H1 (cell line): Measurements from ENCODE around the gene LCN9. TPM values are rescaled to one million over a fixed set of nuclear protein-coding genes. Genes with fewer than 3 reads are reported as not detected.

ENCODE experiments used
- CTCF ChIA-PET: fragments of 300-600 bp; sonication (Branson Sonifier 250); formaldehyde crosslinking; loops from one replicate; lab custom pipeline; 2021; ENCODE audit not compliant: partially characterized antibody; lab: Charles Lee
- POLR2A ChIA-PET: fragments of 300-600 bp; sonication (Branson Sonifier 250); formaldehyde crosslinking; loops from one replicate; lab custom pipeline; 2021; ENCODE audit warnings: inconsistent platforms; ENCODE audit not compliant: partially characterized antibody; lab: Charles Lee
- DNase-seq, 2 experiments: peaks; one replicate each; pipeline versions ENCODE4 v3.0.0 to v3.0.0-alpha.2; 2010 to 2022; ENCODE audit warnings: low spot score in 2 of 2, low read depth in 1 of 2, mixed read lengths in 1 of 2
- FAIRE-seq: peaks from 2 replicates; lab custom pipeline; 2011; peaks lifted over from hg19 to GRCh38; lab: Jason Lieb, UNC
- H2AFZ ChIP-seq: 2 replicates; pipeline ENCODE4 v1.8.1; 2012; ENCODE audit warnings: low read length, inconsistent platforms
- H2AK5ac ChIP-seq: 2 replicates; pipeline ENCODE4 v1.6.1; 2013; ENCODE audit warnings: low read depth, low read length
- H2BK120ac ChIP-seq: replicated peaks from 2 replicates; pipeline ENCODE3; 2013; ENCODE audit warnings: low read depth, low read length, inconsistent platforms
- H2BK12ac ChIP-seq: 2 replicates; pipeline ENCODE4 v1.6.1; 2013; ENCODE audit warnings: low read depth, low read length
- H2BK15ac ChIP-seq: 2 replicates; pipeline ENCODE4 v1.6.1; 2013; ENCODE audit warnings: low read length
- H2BK20ac ChIP-seq: 2 replicates; pipeline ENCODE4 v1.6.1; 2013; ENCODE audit warnings: low read length
- H2BK5ac ChIP-seq: 2 replicates; pipeline ENCODE4 v1.6.1; 2013; ENCODE audit warnings: low read depth, low read length
- H3K14ac ChIP-seq: 2 replicates; pipeline ENCODE4 v1.6.1; 2013; ENCODE audit warnings: inconsistent platforms; ENCODE audit not compliant: insufficient read length
- H3K18ac ChIP-seq: 2 replicates; pipeline ENCODE4 v1.6.1; 2013; ENCODE audit warnings: low read length; ENCODE audit errors: extremely low read depth
- H3K23ac ChIP-seq: 2 replicates; pipeline ENCODE4 v1.6.1; 2013; ENCODE audit warnings: inconsistent platforms; ENCODE audit not compliant: insufficient read length
- H3K23me2 ChIP-seq: 2 replicates; pipeline ENCODE4 v1.6.1; 2013; ENCODE audit warnings: low read depth, low read length
- H3K27ac ChIP-seq: 2 replicates; pipeline ENCODE4 v1.6.1; 2011; ENCODE audit warnings: low read depth, low read length, inconsistent platforms
- H3K27me3 ChIP-seq, 4 experiments: replicated peaks in 1 of 4; 1 replicate in 1 of 4; 2 replicates in 3 of 4; pipeline versions ENCODE4 v1.6.1 to v1.8.1; 2011 to 2013; ENCODE audit warnings: low read length in 3 of 4, mild to moderate bottlenecking in 3 of 4, inconsistent platforms in 2 of 4, mixed read lengths in 2 of 4, moderate library complexity in 1 of 4; ENCODE audit not compliant: control insufficient read depth in 3 of 4, insufficient read depth in 3 of 4; ENCODE audit errors: extremely low read depth in 1 of 4
- H3K36me3 ChIP-seq, 4 experiments: 2 replicates each; pipeline versions ENCODE4 v1.6.1 to v1.8.1; 2011 to 2013; ENCODE audit warnings: mild to moderate bottlenecking in 4 of 4, low read length in 3 of 4, moderate library complexity in 2 of 4, control low read depth in 1 of 4, inconsistent platforms in 1 of 4; ENCODE audit not compliant: insufficient read depth in 4 of 4, control insufficient read depth in 2 of 4
- H3K4ac ChIP-seq: replicated peaks from 2 replicates; pipeline ENCODE3; 2013; ENCODE audit warnings: low read length, low read depth, mixed read lengths, inconsistent platforms; ENCODE audit not compliant: insufficient read length
- H3K4me1 ChIP-seq, 4 experiments: replicated peaks in 1 of 4; 1 replicate in 1 of 4; 2 replicates in 3 of 4; pipeline versions ENCODE4 v1.6.1 to v1.8.1; 2011 to 2013; ENCODE audit warnings: low read length in 3 of 4, inconsistent platforms in 2 of 4, mixed read lengths in 1 of 4; ENCODE audit not compliant: insufficient read depth in 4 of 4, control insufficient read depth in 3 of 4
- H3K4me2 ChIP-seq, 2 experiments: 2 replicates each; pipeline versions ENCODE4 v1.6.1 to v1.8.1; 2011 to 2013; ENCODE audit warnings: low read depth in 2 of 2, low read length in 2 of 2, control low read depth in 1 of 2, inconsistent platforms in 1 of 2, mild to moderate bottlenecking in 1 of 2; ENCODE audit not compliant: insufficient read depth in 1 of 2
- H3K4me3 ChIP-seq, 4 experiments: fragments of 200-600, 300-600 bp in 1 of 4; sonication (generic), shearing (Covaris generic), sonication (Bioruptor Twin) in 1 of 4; 2 replicates each; pipeline versions ENCODE4 v1.5.1 to v1.8.1; 2011 to 2016; ENCODE audit warnings: low read length in 4 of 4, low read depth in 3 of 4, control low read depth in 2 of 4, inconsistent platforms in 2 of 4, mild to moderate bottlenecking in 2 of 4, mixed read lengths in 1 of 4, moderate library complexity in 1 of 4; ENCODE audit not compliant: insufficient read depth in 2 of 4; ENCODE audit errors: extremely low read depth in 1 of 4
- H3K56ac ChIP-seq: replicated peaks from 2 replicates; pipeline ENCODE3; 2013; ENCODE audit warnings: low read depth, mild to moderate bottlenecking, mixed read lengths, low read length, inconsistent platforms; ENCODE audit not compliant: insufficient read length
- H3K79me1 ChIP-seq: 2 replicates; pipeline ENCODE4 v1.6.1; 2013; ENCODE audit warnings: low read depth, low read length, control low read depth
- H3K79me2 ChIP-seq, 2 experiments: 2 replicates each; pipeline versions ENCODE4 v1.6.1 to v1.8.1; 2012 to 2013; ENCODE audit warnings: low read length in 2 of 2, mild to moderate bottlenecking in 2 of 2, inconsistent platforms in 1 of 2; ENCODE audit not compliant: insufficient read depth in 2 of 2, control insufficient read depth in 1 of 2
- H3K9ac ChIP-seq, 4 experiments: replicated peaks in 1 of 4; 1 replicate in 1 of 4; 2 replicates in 3 of 4; pipeline versions ENCODE4 v1.6.1 to v1.8.1; 2011 to 2013; ENCODE audit warnings: low read depth in 3 of 4, low read length in 3 of 4, control low read depth in 2 of 4, mild to moderate bottlenecking in 2 of 4, moderate library complexity in 2 of 4, inconsistent platforms in 1 of 4; ENCODE audit errors: extremely low read depth in 1 of 4
- H3K9me3 ChIP-seq, 2 experiments: 2 replicates each; pipeline versions ENCODE4 v1.6.1 to v1.8.1; 2012 to 2013; ENCODE audit warnings: mild to moderate bottlenecking in 2 of 2, moderate library complexity in 2 of 2, control low read depth in 1 of 2, inconsistent platforms in 1 of 2, low read depth in 1 of 2, low read length in 1 of 2, mixed read lengths in 1 of 2; ENCODE audit not compliant: insufficient read depth in 2 of 2
- H4K20me1 ChIP-seq, 2 experiments: replicated peaks in 1 of 2; 2 replicates each; pipeline versions ENCODE3 to v1.8.1; 2011 to 2013; ENCODE audit warnings: inconsistent platforms in 2 of 2, low read length in 2 of 2, mild to moderate bottlenecking in 1 of 2; ENCODE audit not compliant: insufficient read depth in 2 of 2, control insufficient read depth in 1 of 2
- H4K5ac ChIP-seq: 2 replicates; pipeline ENCODE4 v1.6.1; 2013; ENCODE audit warnings: low read length, low read depth, mixed read lengths, inconsistent platforms; ENCODE audit not compliant: insufficient read length
- H4K8ac ChIP-seq: 2 replicates; pipeline ENCODE4 v1.8.0; 2013; ENCODE audit warnings: mild to moderate bottlenecking, moderate library complexity, low read length, inconsistent platforms; ENCODE audit not compliant: insufficient read depth; ENCODE audit errors: extremely low read depth
- H4K91ac ChIP-seq: replicated peaks from 2 replicates; pipeline ENCODE3; 2013; ENCODE audit warnings: low read length, mixed read lengths, inconsistent platforms; ENCODE audit not compliant: insufficient read length
- CHD2 ChIP-seq: IDR thresholded peaks from 2 replicates; pipeline ENCODE4 v1.6.1; 2012; ENCODE audit warnings: low read length, improper control_type of control experiment
- CREB1 ChIP-seq: IDR thresholded peaks from 2 replicates; pipeline ENCODE4 v1.6.1; 2012; ENCODE audit warnings: inconsistent platforms
- CTCF ChIP-seq, 3 experiments: IDR thresholded peaks; 1 replicate in 2 of 3; 2 replicates in 1 of 3; pipeline versions ENCODE4 v1.5.1 to v1.6.1; 2011; ENCODE audit warnings: low read length in 3 of 3, mild to moderate bottlenecking in 3 of 3, inconsistent platforms in 2 of 3, low read depth in 1 of 3, moderate library complexity in 1 of 3; ENCODE audit not compliant: insufficient read depth in 1 of 3; ENCODE audit errors: control extremely low read depth in 1 of 3
- EGR1 ChIP-seq: IDR thresholded peaks from 2 replicates; pipeline ENCODE4 v1.6.1; 2011; ENCODE audit warnings: low read depth, low read length, borderline replicate concordance
- JUND ChIP-seq: IDR thresholded peaks from 2 replicates; pipeline ENCODE4 v1.6.1; 2011; ENCODE audit warnings: mild to moderate bottlenecking, improper control_type of control experiment, low read length
- RAD21 ChIP-seq, 2 experiments: IDR thresholded peaks in 1 of 2; conservative IDR thresholded peaks in 1 of 2; 2 replicates each; pipeline ENCODE4 v1.6.1; 2011; ENCODE audit warnings: low read depth in 2 of 2, low read length in 2 of 2, improper control_type of control experiment in 1 of 2, inconsistent platforms in 1 of 2, mild to moderate bottlenecking in 1 of 2, moderate library complexity in 1 of 2
- RNF2 ChIP-seq: fragments of 200-900, 300-1000 bp; sonication (generic); IDR thresholded peaks from 2 replicates; pipeline ENCODE4 v1.7.1; 2016; ENCODE audit warnings: borderline replicate concordance, low read depth, mild to moderate bottlenecking, antibody characterized with exemption, low read length; ENCODE audit not compliant: poor library complexity, severe bottlenecking; ENCODE audit errors: missing control alignments
- SP1 ChIP-seq: IDR thresholded peaks from 2 replicates; pipeline ENCODE4 v1.6.1; 2011; ENCODE audit warnings: low read depth, low read length
- SP4 ChIP-seq: IDR thresholded peaks from 2 replicates; pipeline ENCODE4 v1.6.1; 2012; ENCODE audit warnings: low read length, inconsistent platforms
- YY1 ChIP-seq: IDR thresholded peaks from 2 replicates; pipeline ENCODE4 v1.6.1; 2011; ENCODE audit warnings: low read depth, mild to moderate bottlenecking, low read length
- ZNF274 ChIP-seq: IDR thresholded peaks from 2 replicates; pipeline ENCODE4 v1.7.0; 2012; ENCODE audit warnings: low read length, borderline replicate concordance; ENCODE audit errors: extremely low read depth
- WGBS, 2 experiments: shearing (Covaris generic) in 1 of 2; methylation state at CpG; one replicate each; pipeline versions ENCODE4 v1.1.6 to v1.1.7; 2013 to 2015; ENCODE audit warnings: low lambda C conversion rate in 2 of 2, mixed read lengths in 2 of 2, inconsistent platforms in 1 of 2, low coverage in 1 of 2, missing lambda C conversion rate in 1 of 2; ENCODE audit not compliant: insufficient replicate concordance in 2 of 2, insufficient coverage in 1 of 2, insufficient read length in 1 of 2; ENCODE audit errors: extremely low coverage in 1 of 2, missing lambda C conversion rate in 1 of 2; 5-methylcytosine and 5-hydroxymethylcytosine counted together
- polyA plus RNA-seq, 7 experiments: library from polyadenylated mRNA; depleted of rRNA in 3 of 7; stranded (reverse) in 5 of 7; unstranded in 2 of 7; fragments of >200 nt in 5 of 7; fragments of 200-250 nt in 2 of 7; gene quantifications; 1 replicate in 5 of 7; 2 replicates in 1 of 7; 4 replicates in 1 of 7; pipeline versions ENCODE4 v1.2.1 to v1.2.3, GENCODE V29; 2011 to 2013; ENCODE audit warnings: missing spikeins in 2 of 7, mixed read lengths in 2 of 7
- total RNA-seq: library from RNA; stranded (reverse); fragmentation: NEBNext Ultra II Directional; extraction: Animal tissue kit (Norgen Biotek cat#: 25700); gene quantifications from 2 replicates; pipeline ENCODE4 v1.2.1, GENCODE V29; 2021

Gene LCN9
- total and polyA plus RNA-seq, 2 of the 8 experiments (the other 6 are each of a cell fraction or from before 2014, with no cell fraction given): 2.3 to 3.1 TPM

- Histone ChIP-seq H2AK5ac (no peak overlapping the region), H3K14ac (no peak overlapping the region), H2BK120ac (no peak overlapping the region), H3K4me1 (peaks cover 0 to 2% (median under 1%) of the 10 kb centered on the region in 4 experiments; a peak in 3 of 7 replicates), H3K27ac (no peak overlapping the region), H3K56ac (no peak overlapping the region), H4K8ac (no peak overlapping the region), H2BK20ac (no peak overlapping the region), H4K20me1 (no peaks in the 10 kb centered on the region), H3K9me3 (peaks cover 0 to 13% of the 10 kb centered on the region in 2 experiments; a peak in 2 of 4 replicates), H2BK5ac (no peak overlapping the region), H3K4me3 (no peak overlapping the region), H3K4me2 (no peak overlapping the region), H4K91ac (no peak overlapping the region), H3K18ac (no peak overlapping the region), H4K5ac (no peak overlapping the region), H3K79me2 (no peaks in the 10 kb centered on the region), H3K36me3 (no peaks in the 10 kb centered on the region), H2BK12ac (no peak overlapping the region), H3K9ac (no peak overlapping the region), H3K23ac (no peak overlapping the region), H3K79me1 (no peaks in the 10 kb centered on the region), H2AFZ (no peak overlapping the region), H3K23me2 (no peaks in the 10 kb centered on the region), H3K27me3 (no peaks in the 10 kb centered on the region), H3K4ac (no peak overlapping the region), H2BK15ac (no peak overlapping the region)
- FAIRE-seq: no peak
- 82% methylated on average over 8 of the region's 8 CpGs; no CpG with 5 or more reads in 1 of the 2 experiments for WGBS, 2 experiments
- POLR2A ChIA-PET: interaction anchor here (0.7 to 1.6 kb wide), 2 partner anchors 25 to 402 kb away, joined by 3 read pairs; no protein-coding TSS in a partner anchor
- CTCF ChIA-PET: interaction anchor here (0.6 to 3.6 kb wide), 3 partner anchors 13 to 122 kb away, joined by 4 to 32 read pairs (median 7); no protein-coding TSS in a partner anchor
- no peak for DNase-seq
- TF ChIP-seq YY1 (no peak), CHD2 (no peak), RNF2 (no peak), RAD21 (IDR thresholded peaks at IDR 0.05 in 1 of 2, conservative IDR thresholded peaks at IDR 0.05 in 1 of 2; ENCODE audit: low read depth in 2 of 2, low read length in 2 of 2) (no peak), ZNF274 (no peak), SP4 (no peak), CREB1 (no peak), SP1 (no peak), CTCF (IDR thresholded peaks at IDR 0.05; ENCODE audit: control extremely low read depth in 1 of 3, insufficient read depth in 1 of 3, low read depth in 1 of 3, low read length in 3 of 3) (no peak), EGR1 (no peak), JUND (no peak)
These were observed 10.8 kb downstream of the LCN9 start for GRCh38 chr9:135673941-135674340.
